Measurements from ENCODE around the gene VTA1. TPM values are rescaled to one million over a fixed set of nuclear protein-coding genes. Genes with fewer than 3 reads are reported as not detected.
A peak's percentile ranks its signal among the peaks of the same experiment; 100 is the strongest.

VTA1 gene
- total RNA-seq, 1 donor from 2014 or later: 35.2 TPM

DNA sequence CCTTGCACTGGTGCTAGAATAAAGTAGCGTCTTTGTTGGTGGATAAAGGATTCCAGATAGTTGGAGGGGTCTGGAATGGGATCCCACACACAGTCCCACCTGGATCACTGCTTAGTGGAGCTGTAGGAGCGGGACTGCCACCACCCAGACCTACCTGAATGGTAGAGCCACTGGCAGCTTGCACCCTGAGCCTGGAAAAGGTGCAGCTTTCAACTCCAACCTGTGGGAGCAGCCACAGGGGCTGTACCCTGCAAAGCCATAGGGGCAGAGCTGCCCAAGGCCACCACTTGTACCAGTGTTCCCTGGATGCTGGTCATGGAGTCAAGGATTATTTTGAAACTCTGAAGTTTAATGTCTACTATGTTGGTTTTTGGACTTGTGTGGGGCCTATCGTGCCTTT is 26.9 kb downstream of the VTA1 start:
- DNase-seq: no peak
- no peaks in the 10 kb centered on the region for H3K27me3 ChIP-seq (ENCODE audit: low read depth)
- intact Hi-C loops (cut with DNase I): no loop called here
- H3K4me1 ChIP-seq: no peaks in the 10 kb centered on the region
- no peak overlapping the region for H3K4me3 ChIP-seq
- H3K9me3 ChIP-seq: peaks cover 13% of the 10 kb centered on the region
- H3K36me3 ChIP-seq: peaks cover 72% of the 10 kb centered on the region
- ATAC-seq: no peak
- no peak overlapping the region for H3K27ac ChIP-seq
- TF ChIP-seq, protein P1, sequence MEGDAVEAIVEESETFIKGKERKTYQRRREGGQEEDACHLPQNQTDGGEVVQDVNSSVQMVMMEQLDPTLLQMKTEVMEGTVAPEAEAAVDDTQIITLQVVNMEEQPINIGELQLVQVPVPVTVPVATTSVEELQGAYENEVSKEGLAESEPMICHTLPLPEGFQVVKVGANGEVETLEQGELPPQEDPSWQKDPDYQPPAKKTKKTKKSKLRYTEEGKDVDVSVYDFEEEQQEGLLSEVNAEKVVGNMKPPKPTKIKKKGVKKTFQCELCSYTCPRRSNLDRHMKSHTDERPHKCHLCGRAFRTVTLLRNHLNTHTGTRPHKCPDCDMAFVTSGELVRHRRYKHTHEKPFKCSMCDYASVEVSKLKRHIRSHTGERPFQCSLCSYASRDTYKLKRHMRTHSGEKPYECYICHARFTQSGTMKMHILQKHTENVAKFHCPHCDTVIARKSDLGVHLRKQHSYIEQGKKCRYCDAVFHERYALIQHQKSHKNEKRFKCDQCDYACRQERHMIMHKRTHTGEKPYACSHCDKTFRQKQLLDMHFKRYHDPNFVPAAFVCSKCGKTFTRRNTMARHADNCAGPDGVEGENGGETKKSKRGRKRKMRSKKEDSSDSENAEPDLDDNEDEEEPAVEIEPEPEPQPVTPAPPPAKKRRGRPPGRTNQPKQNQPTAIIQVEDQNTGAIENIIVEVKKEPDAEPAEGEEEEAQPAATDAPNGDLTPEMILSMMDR (IDR thresholded peaks at IDR 0.05): no peak

DNA sequence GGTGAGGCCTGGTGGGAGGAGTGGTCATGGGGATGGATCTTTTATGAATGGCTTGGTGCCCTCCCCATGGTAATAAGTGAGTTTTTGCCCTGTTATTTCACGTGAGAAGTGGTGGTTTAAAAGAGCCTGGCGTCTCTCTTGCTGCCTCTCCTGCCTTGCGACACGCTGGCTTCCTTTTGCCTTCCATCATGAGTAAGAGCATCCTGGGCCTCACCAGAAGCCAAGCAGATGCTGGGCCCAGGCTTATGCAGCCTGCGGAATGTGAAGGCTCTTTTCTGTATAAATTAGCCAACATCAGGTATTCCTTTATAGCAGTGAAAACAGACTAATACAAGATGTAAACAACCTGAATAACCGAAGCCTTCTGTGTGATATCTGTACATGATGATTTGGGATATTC is 27.6 kb downstream of the VTA1 start:
- no peak for DNase-seq
- TF ChIP-seq, protein P1 (IDR thresholded peaks at IDR 0.05): no peak
- no peaks in the 10 kb centered on the region for H3K27me3 ChIP-seq (ENCODE audit: low read depth)
- H3K4me1 ChIP-seq: no peaks in the 10 kb centered on the region
- no peak overlapping the region for H3K4me3 ChIP-seq
- intact Hi-C loops (cut with DNase I): no loop called here
- H3K36me3 ChIP-seq: peaks cover 65% of the 10 kb centered on the region
- peaks cover 13% of the 10 kb centered on the region for H3K9me3 ChIP-seq
- H3K27ac ChIP-seq: no peak overlapping the region
- no peak for ATAC-seq

DNA sequence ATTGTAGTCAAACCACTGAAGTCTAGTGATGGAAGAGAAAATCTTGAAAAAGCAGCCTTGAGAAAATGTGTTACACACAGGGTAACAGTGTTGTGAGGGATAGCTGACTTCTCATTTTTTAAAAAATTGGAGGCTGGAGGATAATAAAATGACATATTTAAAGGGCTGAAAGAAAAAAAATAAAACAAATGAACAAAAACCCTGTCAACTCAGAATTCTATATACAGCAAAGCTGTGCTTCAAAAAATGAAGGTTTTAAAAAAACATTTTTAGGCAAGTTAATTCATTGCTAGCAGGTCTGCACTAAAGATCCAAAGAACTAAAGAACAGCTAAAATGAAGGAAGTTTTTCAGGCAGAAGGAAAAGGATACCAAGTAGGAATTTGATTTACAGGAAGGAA is 31.1 kb downstream of the VTA1 start:
- intact Hi-C loops (cut with DNase I): no loop called here
- TF ChIP-seq, protein P1 (IDR thresholded peaks at IDR 0.05): no peak
- no peak overlapping the region for H3K4me3 ChIP-seq
- H3K4me1 ChIP-seq: no peaks in the 10 kb centered on the region
- DNase-seq: no peak
- peaks cover 31% of the 10 kb centered on the region for H3K36me3 ChIP-seq
- H3K27ac ChIP-seq: no peak overlapping the region
- ATAC-seq: no peak
- peaks cover 13% of the 10 kb centered on the region for H3K9me3 ChIP-seq
- H3K27me3 ChIP-seq (ENCODE audit: low read depth): no peaks in the 10 kb centered on the region

DNA sequence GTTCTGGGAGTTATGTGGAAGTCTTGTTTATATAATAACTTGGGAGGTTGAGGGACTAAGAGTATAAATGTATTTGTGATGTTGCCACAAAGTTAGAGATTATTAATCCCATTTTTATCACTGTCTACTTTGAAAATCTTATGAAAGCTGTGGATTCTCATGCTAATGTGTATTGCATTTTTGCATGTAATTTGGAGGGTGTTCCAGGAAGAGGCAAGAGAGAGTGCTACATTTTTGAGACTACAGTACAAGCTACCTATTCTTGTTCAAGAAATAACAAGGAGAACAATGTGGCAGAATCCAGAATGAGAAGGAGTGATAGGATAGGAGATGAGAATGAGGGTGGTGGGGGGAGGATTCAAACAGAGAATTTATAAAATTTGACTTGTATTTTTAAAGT is 34.9 kb downstream of the VTA1 start:
- TF ChIP-seq, protein P1 (IDR thresholded peaks at IDR 0.05): no peak
- H3K36me3 ChIP-seq: peaks cover 11% of the 10 kb centered on the region
- intact Hi-C loops (cut with DNase I): no loop called here

DNA sequence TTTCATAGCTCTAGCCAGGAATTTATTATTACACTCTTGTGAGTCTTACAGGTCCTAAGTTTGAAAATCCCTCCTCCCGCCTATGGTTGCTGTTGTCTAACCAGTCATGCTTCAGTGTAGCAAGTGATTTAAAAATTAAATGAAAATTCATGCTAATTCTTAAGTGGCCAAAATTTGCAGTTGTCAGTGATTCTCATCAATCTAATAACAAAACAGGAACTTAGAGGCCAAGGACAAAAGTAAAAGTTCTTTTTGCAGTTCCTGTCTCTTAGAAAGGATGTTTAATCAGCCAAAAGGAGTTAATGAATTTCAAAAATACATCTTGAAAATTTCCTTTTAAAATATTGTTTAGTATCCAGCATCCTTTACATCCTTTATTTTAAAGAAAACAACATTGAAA is 36.3 kb downstream of the VTA1 start:
- no peak for DNase-seq
- no peak overlapping the region for H3K4me3 ChIP-seq
- intact Hi-C loops (cut with DNase I): no loop called here
- H3K4me1 ChIP-seq: no peaks in the 10 kb centered on the region
- H3K27me3 ChIP-seq (ENCODE audit: low read depth): no peaks in the 10 kb centered on the region
- H3K9me3 ChIP-seq: peaks cover under 1% of the 10 kb centered on the region
- TF ChIP-seq, protein P1 (IDR thresholded peaks at IDR 0.05): no peak
- ATAC-seq: no peak
- no peaks in the 10 kb centered on the region for H3K36me3 ChIP-seq
- no peak overlapping the region for H3K27ac ChIP-seq

More for the DNA sequence above, 34.9 kb downstream of the VTA1 start:
- no peak overlapping the region for H3K27ac ChIP-seq
- no peak overlapping the region for H3K4me3 ChIP-seq
- H3K27me3 ChIP-seq (ENCODE audit: low read depth): no peaks in the 10 kb centered on the region
- H3K9me3 ChIP-seq: peaks cover 13% of the 10 kb centered on the region
- no peaks in the 10 kb centered on the region for H3K4me1 ChIP-seq
- DNase-seq: no peak
- no peak for ATAC-seq

DNA sequence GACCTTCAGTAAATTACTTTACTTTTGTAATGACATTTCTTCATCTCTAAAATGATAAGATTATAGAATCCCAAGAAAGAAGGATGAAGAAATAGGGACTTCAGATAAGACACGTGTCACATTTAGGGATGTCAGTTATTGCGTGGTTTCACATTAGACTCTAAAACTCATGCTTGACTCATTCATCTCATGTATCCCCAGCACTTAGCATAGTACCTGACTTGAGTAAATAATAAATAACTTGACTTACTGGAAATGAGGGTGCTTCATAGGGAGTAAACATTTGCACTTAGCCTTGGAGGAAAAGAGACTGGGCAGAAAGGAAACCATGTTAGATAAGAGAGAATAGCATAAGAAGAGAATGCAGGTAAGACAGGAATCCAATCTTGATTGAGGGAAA is 37.2 kb downstream of the VTA1 start:
- Histone ChIP-seq H3K4me1 (no peaks in the 10 kb centered on the region), H3K27ac (no peak overlapping the region), H3K36me3 (peaks cover 3% of the 10 kb centered on the region), H3K27me3 (ENCODE audit: low read depth) (no peaks in the 10 kb centered on the region), H3K9me3 (no peaks in the 10 kb centered on the region), H3K4me3 (no peak overlapping the region)
- intact Hi-C loops (cut with DNase I): no loop called here
- TF ChIP-seq, protein P1 (IDR thresholded peaks at IDR 0.05): no peak
- DNase-seq (no peak), ATAC-seq (peak in 1 of 2 donors; percentile 95)

Data from lower lobe of right lung (tissue), 2 donors.